Upper lobe of right lung (tissue), 1 donor: Measurements from ENCODE around the gene ERI3. TPM values are rescaled to one million over a fixed set of nuclear protein-coding genes. Genes with fewer than 3 reads are reported as not detected.

ENCODE experiments used
- ATAC-seq: fragments of 200-7000 bp; cut with Tn5 transposase; one replicate; pipeline ENCODE4 v1.9.1; 2020; ENCODE audit warnings: mild to moderate bottlenecking, moderate library complexity
- DNase-seq: peaks from one replicate; pipeline ENCODE4 v3.0.0-alpha.2; 2020
- H3K27ac ChIP-seq: fragments of 200-600 bp; one replicate; pipeline ENCODE4 v1.8.0; 2022
- H3K27me3 ChIP-seq: fragments of 200-600 bp; one replicate; pipeline ENCODE4 v1.8.0; 2022; ENCODE audit warnings: mild to moderate bottlenecking
- H3K36me3 ChIP-seq: fragments of 200-600 bp; one replicate; pipeline ENCODE4 v1.8.0; 2022
- H3K4me1 ChIP-seq: fragments of 200-600 bp; one replicate; pipeline ENCODE4 v1.8.0; 2022
- H3K4me3 ChIP-seq: fragments of 200-600 bp; one replicate; pipeline ENCODE4 v1.8.0; 2022; ENCODE audit warnings: mild to moderate bottlenecking
- H3K9me3 ChIP-seq: fragments of 200-600 bp; one replicate; pipeline ENCODE4 v1.8.0; 2022
- intact Hi-C: fragments of 100-400 bp; cut with DNase I; formaldehyde crosslinking; loops from one replicate; pipeline ENCODE4 v1.11.0; 2022
- total RNA-seq: library from RNA; stranded (reverse); fragmentation: NEBNext Ultra II Directional; extraction: Animal tissue kit (Norgen Biotek cat#: 25700); gene quantifications from one replicate; pipeline ENCODE4 v1.2.1, GENCODE V29; 2021
- TF ChIP-seq, protein P1 (sequence below): fragments of 200-600 bp; IDR thresholded peaks from one replicate; pipeline ENCODE4 v1.8.0; 2022; ENCODE audit warnings: antibody characterized with exemption
- donor health status: DM: no; HTN: yes; CAD: no; lungs with severe emphysema.

Gene ERI3
- total RNA-seq, 1 donor from 2014 or later, result 41.7 TPM

DNA sequence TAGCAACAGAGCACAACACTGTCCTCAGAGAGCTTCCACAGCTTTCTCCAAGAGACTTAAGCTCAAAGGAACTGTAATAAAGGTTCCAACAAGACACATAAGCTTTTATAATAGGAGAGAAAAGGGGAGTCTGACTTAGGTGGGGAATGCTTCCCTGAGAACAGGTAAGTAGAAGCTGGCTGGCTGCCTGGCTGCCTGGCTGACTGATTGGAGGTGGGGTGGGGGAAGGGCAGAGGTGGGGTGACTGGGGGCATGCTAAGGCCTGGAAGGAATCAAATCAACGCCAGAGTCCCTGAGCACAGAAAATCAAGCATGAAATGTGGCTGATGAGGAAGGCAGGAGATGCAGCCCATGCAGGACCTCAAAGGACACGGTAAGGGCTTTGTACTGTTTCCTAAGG, 96.0 kb downstream of the ERI3 start:
- Histone ChIP-seq H3K4me3 (no peak overlapping the region), H3K9me3 (no peaks in the 10 kb centered on the region), H3K4me1 (peaks cover 14% of the 10 kb centered on the region), H3K36me3 (no peaks in the 10 kb centered on the region), H3K27me3 (no peaks in the 10 kb centered on the region), H3K27ac (no peak overlapping the region)
- intact Hi-C loops, result no loop called here
- TF ChIP-seq, protein P1, sequence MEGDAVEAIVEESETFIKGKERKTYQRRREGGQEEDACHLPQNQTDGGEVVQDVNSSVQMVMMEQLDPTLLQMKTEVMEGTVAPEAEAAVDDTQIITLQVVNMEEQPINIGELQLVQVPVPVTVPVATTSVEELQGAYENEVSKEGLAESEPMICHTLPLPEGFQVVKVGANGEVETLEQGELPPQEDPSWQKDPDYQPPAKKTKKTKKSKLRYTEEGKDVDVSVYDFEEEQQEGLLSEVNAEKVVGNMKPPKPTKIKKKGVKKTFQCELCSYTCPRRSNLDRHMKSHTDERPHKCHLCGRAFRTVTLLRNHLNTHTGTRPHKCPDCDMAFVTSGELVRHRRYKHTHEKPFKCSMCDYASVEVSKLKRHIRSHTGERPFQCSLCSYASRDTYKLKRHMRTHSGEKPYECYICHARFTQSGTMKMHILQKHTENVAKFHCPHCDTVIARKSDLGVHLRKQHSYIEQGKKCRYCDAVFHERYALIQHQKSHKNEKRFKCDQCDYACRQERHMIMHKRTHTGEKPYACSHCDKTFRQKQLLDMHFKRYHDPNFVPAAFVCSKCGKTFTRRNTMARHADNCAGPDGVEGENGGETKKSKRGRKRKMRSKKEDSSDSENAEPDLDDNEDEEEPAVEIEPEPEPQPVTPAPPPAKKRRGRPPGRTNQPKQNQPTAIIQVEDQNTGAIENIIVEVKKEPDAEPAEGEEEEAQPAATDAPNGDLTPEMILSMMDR, result no peak
- ATAC-seq, result no peak
- DNase-seq, result no peak

DNA sequence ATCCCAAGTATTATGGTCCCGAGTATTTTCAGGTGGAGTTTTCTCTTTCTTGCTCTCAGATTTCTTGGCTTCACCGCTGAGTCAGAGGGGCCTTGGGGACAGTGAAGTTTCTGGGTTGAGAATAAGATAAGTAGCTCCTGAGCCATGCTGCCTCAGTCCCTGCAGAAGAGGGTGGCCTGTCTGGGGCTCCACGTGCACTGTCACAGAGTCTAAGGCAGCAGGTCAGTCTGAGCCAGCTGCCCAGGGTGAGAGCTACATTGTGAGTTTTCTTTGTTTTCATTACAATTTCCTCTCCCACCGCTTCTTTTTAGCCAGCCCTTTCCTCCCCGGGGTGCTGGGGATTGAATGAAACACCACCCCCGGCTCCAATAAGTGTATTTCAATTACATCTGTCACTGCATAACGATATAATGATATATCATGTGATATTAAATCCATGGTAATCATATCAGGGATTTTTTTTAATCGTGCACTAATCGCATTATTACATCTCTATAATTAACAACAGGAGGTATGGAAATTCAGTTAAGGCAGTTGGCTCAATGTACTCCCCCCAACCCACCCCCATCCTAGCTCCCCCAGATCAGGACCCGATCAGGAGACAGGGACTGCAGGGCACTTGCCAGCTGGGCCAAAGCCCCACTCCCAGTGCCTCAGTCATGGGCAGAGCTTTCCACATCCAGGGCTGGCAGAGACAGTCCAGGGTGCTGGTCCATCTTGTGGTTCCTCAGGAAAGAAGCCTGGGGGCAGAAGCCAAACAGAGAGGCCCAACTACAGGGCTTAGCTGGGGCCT, 98.1 kb downstream of the ERI3 start:
- Histone ChIP-seq H3K27me3 (no peaks in the 10 kb centered on the region), H3K27ac (no peak overlapping the region), H3K4me3 (no peak overlapping the region), H3K4me1 (peaks cover 2% of the 10 kb centered on the region), H3K36me3 (no peaks in the 10 kb centered on the region), H3K9me3 (no peaks in the 10 kb centered on the region)
- ATAC-seq (no peak), DNase-seq (no peak)
- TF ChIP-seq, protein P1, result no peak
- intact Hi-C loops, result no loop called here

- ATAC-seq, result no peak
- Histone ChIP-seq H3K27me3 (no peaks in the 10 kb centered on the region), H3K36me3 (no peaks in the 10 kb centered on the region), H3K27ac (no peak overlapping the region), H3K4me3 (no peak overlapping the region), H3K4me1 (no peaks in the 10 kb centered on the region), H3K9me3 (no peaks in the 10 kb centered on the region)
- TF ChIP-seq, protein P1, result no peak
- intact Hi-C loops, result no loop called here
- DNase-seq, result no peak
Observed at GRCh38 chr1:44254392-44254910, 100.6 kb downstream of the ERI3 start.

DNA sequence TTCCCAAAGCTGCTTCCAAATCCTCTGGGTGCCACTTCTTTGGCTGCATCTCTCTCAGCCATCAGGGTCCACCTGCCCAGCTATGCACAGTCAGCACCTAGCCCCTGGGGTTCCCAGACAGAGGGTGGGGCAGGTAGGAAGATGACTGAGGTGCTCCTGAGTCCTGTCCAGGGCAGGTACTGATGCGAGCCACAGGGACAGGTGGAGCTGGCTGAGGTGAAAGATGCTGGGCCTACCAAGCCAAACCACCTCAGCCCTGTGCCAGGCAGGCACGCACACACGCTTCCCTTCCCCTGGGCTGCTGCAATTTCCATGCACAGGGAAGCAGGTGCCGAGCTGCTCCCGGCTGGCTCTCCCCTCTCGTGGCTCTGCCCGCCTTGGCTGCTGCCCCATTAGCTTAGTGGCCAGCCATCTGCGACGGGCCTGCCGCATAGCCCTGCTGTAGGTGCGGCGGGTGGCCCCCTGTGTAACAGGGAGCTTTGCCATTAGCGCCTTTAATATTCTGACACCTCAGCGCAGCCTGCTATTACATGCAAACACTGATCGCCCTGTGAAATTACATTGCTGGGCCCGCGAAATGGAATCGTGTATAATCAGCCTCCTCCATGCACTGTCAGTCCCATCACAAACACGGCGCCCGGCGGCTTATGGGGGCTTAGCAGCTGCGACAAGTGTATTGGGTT, 102.9 kb downstream of the ERI3 start:
- Histone ChIP-seq H3K36me3 (no peaks in the 10 kb centered on the region), H3K4me1 (no peaks in the 10 kb centered on the region), H3K27ac (no peak overlapping the region), H3K4me3 (no peak overlapping the region), H3K9me3 (no peaks in the 10 kb centered on the region), H3K27me3 (no peaks in the 10 kb centered on the region)
- DNase-seq (no peak), ATAC-seq (no peak)
- TF ChIP-seq, protein P1, result no peak
- intact Hi-C loops, result no loop called here

- H3K27ac ChIP-seq, result no peak overlapping the region
- TF ChIP-seq, protein P1, result no peak
- intact Hi-C loops, result no loop called here
- no peaks in the 10 kb centered on the region for H3K36me3 ChIP-seq
- no peak for ATAC-seq
- no peak for DNase-seq
- no peak overlapping the region for H3K4me3 ChIP-seq
- no peaks in the 10 kb centered on the region for H3K4me1 ChIP-seq
- H3K27me3 ChIP-seq, result no peaks in the 10 kb centered on the region
- no peaks in the 10 kb centered on the region for H3K9me3 ChIP-seq
Observed at GRCh38 chr1:44251486-44251885, 103.6 kb downstream of the ERI3 start.
